Central memory CD8-positive, alpha-beta T cell (primary cell): Measurements from ENCODE around the gene FAM237A.

ENCODE experiments used
- ATAC-seq: fragments of 150-1000 bp; cut with Tn5 transposase; replicated peaks from 2 replicates; pipeline ENCODE4 v1.10.0; 2022; ENCODE audit warnings: mild to moderate bottlenecking, moderate FRiP score, moderate number of reproducible peaks; ENCODE audit not compliant: poor library complexity, severe bottlenecking; ENCODE audit errors: extremely low read depth
- DNase-seq, 2 donors: peaks; one replicate each; pipeline ENCODE4 v3.0.0; 2021; ENCODE audit warnings: low spot score in 2 of 2
- H3K27ac Mint-ChIP-seq: one replicate; pipeline ENCODE4 v1.8.0; 2022; ENCODE audit warnings: low read depth, mild to moderate bottlenecking, moderate library complexity, mixed read lengths
- H3K27me3 Mint-ChIP-seq: one replicate; pipeline ENCODE4 v1.8.0; 2022; ENCODE audit warnings: mixed read lengths
- H3K36me3 Mint-ChIP-seq: one replicate; pipeline ENCODE4 v1.8.0; 2022; ENCODE audit warnings: mild to moderate bottlenecking, moderate library complexity, mixed read lengths; ENCODE audit not compliant: insufficient read depth
- H3K4me1 Mint-ChIP-seq: one replicate; pipeline ENCODE4 v1.8.0; 2022; ENCODE audit warnings: mixed read lengths
- H3K4me3 Mint-ChIP-seq: one replicate; pipeline ENCODE4 v1.8.0; 2022; ENCODE audit warnings: mild to moderate bottlenecking, moderate library complexity, mixed read lengths
- H3K9me3 Mint-ChIP-seq: one replicate; pipeline ENCODE4 v1.8.0; 2022; ENCODE audit warnings: mixed read lengths

The FAM237A gene

DNA sequence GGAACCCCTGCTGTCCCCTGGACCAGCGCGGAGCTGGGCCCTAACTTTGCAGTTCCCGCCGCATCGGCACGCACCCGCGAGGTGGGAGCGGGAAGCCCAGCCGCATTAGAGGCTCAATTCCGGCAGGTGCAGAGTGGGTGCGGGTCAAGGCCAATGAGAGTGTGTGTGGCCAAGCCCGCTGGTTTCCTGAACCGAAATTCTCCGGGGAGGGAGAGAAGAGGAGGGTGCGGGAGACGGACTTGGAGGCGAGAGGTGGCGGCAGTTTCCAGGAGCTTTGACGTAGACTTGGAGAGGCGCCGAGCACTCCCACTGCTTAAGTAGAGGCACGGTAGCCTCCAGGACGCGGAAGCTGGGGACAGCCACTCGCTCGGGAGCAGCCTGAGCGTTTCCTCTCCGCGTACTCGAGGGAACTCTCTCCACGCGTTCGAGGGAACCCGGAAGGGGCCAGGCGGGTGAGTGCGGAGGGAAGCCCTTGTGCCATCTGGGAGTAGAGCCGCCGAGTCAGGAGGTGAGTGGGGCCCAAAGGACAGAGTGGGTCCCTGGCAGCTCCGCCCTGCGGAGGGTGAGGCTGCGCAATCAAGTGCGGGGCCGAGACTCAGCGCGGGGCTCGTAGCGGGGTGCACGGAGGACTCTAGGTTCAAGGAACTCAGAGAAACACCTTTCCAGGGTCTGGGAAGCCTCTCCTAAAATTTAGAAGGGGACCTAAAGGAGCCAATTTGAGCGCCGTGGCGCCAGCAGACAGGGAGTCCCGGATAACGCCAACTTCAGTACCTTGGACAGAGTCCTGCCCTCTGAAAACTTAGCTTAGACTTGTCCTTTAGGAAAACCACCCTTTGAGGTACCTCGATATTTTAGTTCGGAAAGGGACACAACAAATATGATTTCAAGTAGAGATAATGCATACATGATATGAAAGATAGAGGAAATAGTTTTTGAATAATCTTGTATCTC lies at the start of gene FAM237A:
Gene FAM237A, plus strand, starts transcription at position 413 of the 951 bp plus-strand sequence. CDS start 1,750 bp downstream, outside the sequence.
- Mint-ChIP-seq H3K4me3 (no peak within 1 kb of the TSS), H3K36me3 (no peaks in the 10 kb centered on the region), H3K9me3 (no peaks in the 10 kb centered on the region), H3K27ac (no peak within 1 kb of the TSS), H3K4me1 (no peaks in the 10 kb centered on the region), H3K27me3 (peaks cover 15% of the 10 kb centered on the region)
- no peak for ATAC-seq
- DNase-seq = no peak

- no peak for ATAC-seq
- no peak for DNase-seq
- no peaks in the 10 kb centered on the region for H3K4me1 Mint-ChIP-seq
- H3K9me3 Mint-ChIP-seq = no peaks in the 10 kb centered on the region
- no peaks in the 10 kb centered on the region for H3K36me3 Mint-ChIP-seq
- no peaks in the 10 kb centered on the region for H3K27me3 Mint-ChIP-seq
- H3K4me3 Mint-ChIP-seq = no peak overlapping the region
- no peak overlapping the region for H3K27ac Mint-ChIP-seq
Measured at GRCh38 chr2:206597717-206598218, 44.5 kb upstream of the FAM237A start.

GRCh38 chr2:206603243-206603642 lies 39.0 kb upstream of the FAM237A start:
- DNase-seq (no peak), ATAC-seq (no peak)
- no peaks in the 10 kb centered on the region for H3K36me3 Mint-ChIP-seq
- no peak overlapping the region for H3K27ac Mint-ChIP-seq
- H3K9me3 Mint-ChIP-seq = no peaks in the 10 kb centered on the region
- H3K4me1 Mint-ChIP-seq = no peaks in the 10 kb centered on the region
- no peaks in the 10 kb centered on the region for H3K27me3 Mint-ChIP-seq
- no peak overlapping the region for H3K4me3 Mint-ChIP-seq

DNA sequence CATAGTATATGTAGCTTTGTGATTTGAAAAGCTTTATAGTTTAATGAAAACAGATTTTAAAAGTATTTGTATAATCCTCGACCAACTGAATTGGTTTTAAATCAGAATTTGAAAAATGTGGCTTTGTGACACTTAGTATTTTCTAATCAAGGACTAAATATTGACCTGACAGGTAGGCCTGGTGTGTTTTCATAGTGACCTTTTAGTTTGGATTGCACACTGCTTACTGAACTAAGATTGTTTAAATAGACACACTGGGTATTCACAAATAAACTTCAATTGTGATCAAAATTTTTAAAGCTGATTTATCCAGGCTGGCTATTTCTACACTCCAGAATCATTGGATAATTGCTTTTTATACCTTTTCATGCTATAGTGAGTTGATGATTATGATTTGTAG lies 31.8 kb upstream of the FAM237A start:
- DNase-seq (no peak), ATAC-seq (no peak)
- Mint-ChIP-seq H3K36me3 (no peaks in the 10 kb centered on the region), H3K9me3 (no peaks in the 10 kb centered on the region), H3K4me3 (no peak overlapping the region), H3K27ac (no peak overlapping the region), H3K4me1 (no peaks in the 10 kb centered on the region), H3K27me3 (no peaks in the 10 kb centered on the region)

- Mint-ChIP-seq H3K36me3 (no peaks in the 10 kb centered on the region), H3K27ac (no peak overlapping the region), H3K4me1 (no peaks in the 10 kb centered on the region), H3K4me3 (no peak overlapping the region), H3K9me3 (no peaks in the 10 kb centered on the region), H3K27me3 (no peaks in the 10 kb centered on the region)
- ATAC-seq (no peak), DNase-seq (no peak)
Measured at GRCh38 chr2:206611191-206611590, 31.1 kb upstream of the FAM237A start.

GRCh38 chr2:206611736-206612135 lies 30.6 kb upstream of the FAM237A start:
- no peak overlapping the region for H3K27ac Mint-ChIP-seq
- H3K27me3 Mint-ChIP-seq = no peaks in the 10 kb centered on the region
- no peak for DNase-seq

DNA sequence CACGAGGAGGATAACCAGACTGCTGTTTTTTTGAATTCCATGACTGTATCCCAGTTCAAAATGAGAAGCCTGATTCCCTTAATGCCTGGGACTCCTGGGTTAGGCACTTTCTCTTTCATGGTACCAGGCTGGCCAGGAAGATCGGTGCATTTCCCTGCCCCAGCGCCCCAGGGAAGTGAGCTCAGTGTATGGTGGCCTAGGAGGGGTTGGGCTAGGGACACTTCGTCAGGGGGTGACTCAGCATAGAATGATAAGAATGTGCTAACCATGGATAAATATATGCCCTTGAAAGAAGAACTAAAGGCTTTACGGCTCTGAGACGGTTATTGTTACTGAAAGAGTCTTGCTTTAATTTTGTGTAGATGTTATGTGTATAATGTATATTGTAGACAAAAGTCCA lies 27.5 kb upstream of the FAM237A start:
- Mint-ChIP-seq H3K36me3 (no peaks in the 10 kb centered on the region), H3K4me3 (no peak overlapping the region), H3K9me3 (no peaks in the 10 kb centered on the region), H3K4me1 (no peaks in the 10 kb centered on the region), H3K27ac (no peak overlapping the region), H3K27me3 (peaks cover 10% of the 10 kb centered on the region)
- DNase-seq (no peak), ATAC-seq (no peak)

More at GRCh38 chr2:206611736-206612135, 30.6 kb upstream of the FAM237A start:
- Mint-ChIP-seq H3K4me3 (no peak overlapping the region), H3K36me3 (no peaks in the 10 kb centered on the region), H3K9me3 (no peaks in the 10 kb centered on the region), H3K4me1 (no peaks in the 10 kb centered on the region)
- ATAC-seq = no peak

GRCh38 chr2:206615417-206616089 lies 26.7 kb upstream of the FAM237A start:
- H3K36me3 Mint-ChIP-seq = no peaks in the 10 kb centered on the region
- ATAC-seq = no peak

DNA sequence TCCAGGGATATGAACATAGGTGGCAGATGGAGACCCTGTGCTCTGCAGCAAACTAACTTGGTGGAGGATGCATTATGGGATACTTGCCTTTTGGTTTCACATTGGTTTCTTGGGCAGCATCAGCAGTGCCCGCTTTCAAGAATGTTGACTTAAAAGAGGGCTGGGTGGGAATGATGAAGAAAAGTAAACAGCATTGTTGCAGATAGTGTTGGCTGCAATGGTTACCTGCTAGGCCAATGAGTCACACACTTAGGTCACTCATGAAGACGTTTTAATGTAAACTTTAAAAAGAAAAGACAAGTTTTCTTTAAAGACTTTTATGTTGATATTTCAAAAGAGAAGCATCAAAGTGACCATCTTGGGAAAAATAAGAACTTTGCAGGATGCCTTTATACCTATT lies 26.1 kb upstream of the FAM237A start:
- Mint-ChIP-seq H3K4me3 (no peak overlapping the region), H3K4me1 (no peaks in the 10 kb centered on the region), H3K9me3 (no peaks in the 10 kb centered on the region), H3K27ac (no peak overlapping the region), H3K36me3 (no peaks in the 10 kb centered on the region), H3K27me3 (peaks cover 10% of the 10 kb centered on the region)
- no peak for ATAC-seq
- no peak for DNase-seq

More at GRCh38 chr2:206615417-206616089, 26.7 kb upstream of the FAM237A start:
- Mint-ChIP-seq H3K9me3 (no peaks in the 10 kb centered on the region), H3K4me1 (no peaks in the 10 kb centered on the region), H3K27ac (no peak overlapping the region), H3K4me3 (no peak overlapping the region), H3K27me3 (peaks cover 10% of the 10 kb centered on the region)
- DNase-seq = no peak

- Mint-ChIP-seq H3K9me3 (no peaks in the 10 kb centered on the region), H3K27me3 (peaks cover 10% of the 10 kb centered on the region), H3K36me3 (no peaks in the 10 kb centered on the region), H3K27ac (no peak overlapping the region), H3K4me1 (no peaks in the 10 kb centered on the region), H3K4me3 (no peak overlapping the region)
- ATAC-seq (no peak), DNase-seq (no peak)
Measured at GRCh38 chr2:206619011-206619410, 23.3 kb upstream of the FAM237A start.

DNA sequence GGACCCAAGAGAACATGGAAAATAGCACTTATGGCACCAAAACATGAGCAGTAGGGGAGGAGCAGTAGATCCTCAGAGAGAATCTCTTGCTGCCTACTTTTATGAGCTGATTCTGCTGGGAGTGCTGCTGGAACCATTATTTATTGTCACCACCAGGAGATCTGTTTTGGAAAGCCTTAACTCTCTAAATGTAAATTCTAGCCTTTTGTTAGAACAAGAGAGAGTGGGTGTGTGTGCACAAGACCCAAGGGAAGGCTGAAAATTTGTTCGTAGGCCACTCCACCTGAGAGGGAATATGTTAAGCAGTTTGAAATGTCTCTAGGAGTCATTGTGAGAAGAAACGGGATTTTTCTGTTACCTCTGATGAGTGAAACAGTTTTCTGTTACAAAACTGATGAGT lies 16.2 kb upstream of the FAM237A start:
- ATAC-seq (no peak), DNase-seq (no peak)
- Mint-ChIP-seq H3K4me3 (no peak overlapping the region), H3K36me3 (no peaks in the 10 kb centered on the region), H3K9me3 (no peaks in the 10 kb centered on the region), H3K27me3 (peaks cover 16% of the 10 kb centered on the region), H3K4me1 (no peaks in the 10 kb centered on the region), H3K27ac (no peak overlapping the region)

DNA sequence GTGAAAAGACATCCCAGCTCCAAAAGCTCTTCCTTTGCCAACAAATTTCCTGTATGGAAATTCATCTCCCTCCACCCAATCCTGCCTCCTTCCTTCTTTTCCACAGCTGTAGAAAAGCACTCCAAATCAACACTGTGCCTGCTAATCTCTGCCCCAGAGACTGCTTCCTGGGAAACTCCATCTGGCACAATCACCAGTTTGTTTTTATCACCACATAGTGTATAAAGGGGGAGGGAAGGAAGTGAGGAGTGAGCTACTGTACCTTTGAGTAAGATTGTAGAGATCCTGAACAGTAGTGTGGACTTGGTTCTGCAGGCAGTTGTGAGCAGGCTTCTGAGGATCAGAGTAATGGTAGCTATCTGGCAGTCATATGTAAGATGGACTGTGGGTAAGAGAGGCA lies 14.7 kb upstream of the FAM237A start:
- Mint-ChIP-seq H3K27me3 (peaks cover 16% of the 10 kb centered on the region), H3K9me3 (no peaks in the 10 kb centered on the region), H3K4me3 (no peak overlapping the region)

DNA sequence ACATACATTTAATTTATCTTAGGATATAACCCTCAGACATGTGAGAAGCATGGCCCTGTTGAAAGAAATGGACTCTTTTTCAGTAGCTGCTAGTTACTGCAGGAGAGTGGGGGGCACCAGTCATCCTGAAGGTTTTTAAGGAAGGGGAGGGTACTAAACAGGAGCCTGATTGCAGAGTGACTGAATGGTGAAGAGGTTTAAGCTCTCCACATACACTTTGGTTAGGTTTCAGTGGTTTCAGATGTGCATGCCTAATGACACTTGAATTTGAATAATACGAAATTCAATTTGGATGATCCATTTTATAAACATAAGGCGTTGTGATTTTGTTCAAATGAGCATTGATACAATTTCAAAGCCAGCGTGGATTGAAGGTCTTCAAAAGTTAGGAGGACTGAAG lies 10.9 kb upstream of the FAM237A start:
- Mint-ChIP-seq H3K27ac (no peak overlapping the region), H3K9me3 (no peaks in the 10 kb centered on the region), H3K36me3 (no peaks in the 10 kb centered on the region), H3K27me3 (peaks cover 14% of the 10 kb centered on the region), H3K4me3 (no peak overlapping the region), H3K4me1 (no peaks in the 10 kb centered on the region)
- DNase-seq (no peak), ATAC-seq (no peak)

More for the DNA sequence above, 14.7 kb upstream of the FAM237A start:
- Mint-ChIP-seq H3K4me1 (no peaks in the 10 kb centered on the region), H3K36me3 (no peaks in the 10 kb centered on the region), H3K27ac (no peak overlapping the region)
- ATAC-seq (no peak), DNase-seq (no peak)
